Neuronal stem cell (in vitro differentiated cells): ENCODE results near the gene GAS7.

Source experiments
- DNase-seq: peaks from one replicate; pipeline ENCODE4 v3.0.0-alpha.2; 2013; ENCODE audit warnings: low spot score
- H2AFZ ChIP-seq: one replicate; pipeline ENCODE4 v1.6.1; 2013; ENCODE audit warnings: mild to moderate bottlenecking, low read length, inconsistent platforms
- H2AK5ac ChIP-seq: 2 replicates; pipeline ENCODE4 v1.6.1; 2013; ENCODE audit warnings: low read depth, mild to moderate bottlenecking, inconsistent platforms, low read length, moderate library complexity, mixed read lengths
- H2BK120ac ChIP-seq: 2 replicates; pipeline ENCODE4 v1.6.1; 2013; ENCODE audit warnings: low read depth, mild to moderate bottlenecking, inconsistent platforms, low read length, moderate library complexity, mixed read lengths
- H2BK12ac ChIP-seq: one replicate; pipeline ENCODE4 v1.6.1; 2013; ENCODE audit warnings: low read length, inconsistent platforms
- H2BK15ac ChIP-seq: 2 replicates; pipeline ENCODE4 v1.6.1; 2013; ENCODE audit warnings: mild to moderate bottlenecking, low read length, inconsistent platforms, mixed read lengths
- H2BK5ac ChIP-seq: one replicate; pipeline ENCODE4 v1.6.1; 2013; ENCODE audit warnings: inconsistent platforms, mild to moderate bottlenecking, low read length, moderate library complexity
- H3K14ac ChIP-seq: one replicate; pipeline ENCODE4 v1.6.1; 2013; ENCODE audit warnings: low read length, inconsistent platforms
- H3K18ac ChIP-seq: 2 replicates; pipeline ENCODE4 v1.6.1; 2013; ENCODE audit warnings: low read length, inconsistent platforms
- H3K23ac ChIP-seq: 2 replicates; pipeline ENCODE4 v1.6.1; 2013; ENCODE audit warnings: low read depth, mild to moderate bottlenecking, mixed read lengths, low read length, inconsistent platforms; ENCODE audit not compliant: poor library complexity
- H3K27ac ChIP-seq: replicated peaks from 3 replicates; pipeline ENCODE4 v1.5.1; 2013; ENCODE audit warnings: low read length, inconsistent platforms
- H3K27me3 ChIP-seq, 3 experiments: 2 replicates each; pipeline ENCODE4 v1.6.1; 2013; ENCODE audit warnings: low read length in 3 of 3, mild to moderate bottlenecking in 2 of 3, inconsistent platforms in 1 of 3, low read depth in 1 of 3, mixed read lengths in 1 of 3, moderate library complexity in 1 of 3; ENCODE audit not compliant: control insufficient read depth in 3 of 3, insufficient read depth in 3 of 3
- H3K36me3 ChIP-seq, 2 donors: replicated peaks in 1 of 2; 2 replicates each; pipeline ENCODE4 v1.6.1; 2013; ENCODE audit warnings: low read length in 2 of 2; ENCODE audit not compliant: control insufficient read depth in 2 of 2, insufficient read depth in 2 of 2
- H3K4ac ChIP-seq: 2 replicates; pipeline ENCODE4 v1.6.1; 2013; ENCODE audit warnings: inconsistent platforms, mild to moderate bottlenecking, low read length, moderate library complexity
- H3K4me1 ChIP-seq, 2 donors: 1 replicate in 1 of 2; 2 replicates in 1 of 2; pipeline ENCODE4 v1.6.1; 2013; ENCODE audit warnings: low read length in 2 of 2, low read depth in 1 of 2; ENCODE audit not compliant: control insufficient read depth in 2 of 2, insufficient read depth in 1 of 2
- H3K4me2 ChIP-seq: one replicate; pipeline ENCODE4 v1.6.1; 2013; ENCODE audit warnings: mild to moderate bottlenecking, low read length, inconsistent platforms; ENCODE audit not compliant: insufficient read depth, poor library complexity, severe bottlenecking
- H3K4me3 ChIP-seq, 2 donors: 2 replicates each; pipeline ENCODE4 v1.5.1; 2013; ENCODE audit warnings: low read length in 2 of 2, mild to moderate bottlenecking in 2 of 2, inconsistent platforms in 1 of 2, moderate library complexity in 1 of 2
- H3K79me1 ChIP-seq: one replicate; pipeline ENCODE4 v1.6.1; 2013; ENCODE audit warnings: low read depth, mild to moderate bottlenecking, inconsistent platforms, low read length, moderate library complexity
- H3K9ac ChIP-seq: one replicate; pipeline ENCODE4 v1.6.1; 2013; ENCODE audit warnings: mild to moderate bottlenecking, low read depth, low read length, inconsistent platforms; ENCODE audit not compliant: poor library complexity
- H3K9me3 ChIP-seq, 2 donors: replicated peaks in 1 of 2; 2 replicates each; pipeline versions ENCODE3 to v1.6.1; 2013; ENCODE audit warnings: low read length in 2 of 2, mild to moderate bottlenecking in 2 of 2, inconsistent platforms in 1 of 2, low read depth in 1 of 2, mixed read lengths in 1 of 2, moderate library complexity in 1 of 2; ENCODE audit not compliant: control insufficient read depth in 2 of 2, insufficient read depth in 1 of 2
- H4K8ac ChIP-seq: one replicate; pipeline ENCODE4 v1.6.1; 2013; ENCODE audit warnings: low read depth, mild to moderate bottlenecking, inconsistent platforms, low read length, moderate library complexity
- H4K91ac ChIP-seq: one replicate; pipeline ENCODE4 v1.6.1; 2013; ENCODE audit warnings: low read length, low read depth, mild to moderate bottlenecking, inconsistent platforms; ENCODE audit not compliant: poor library complexity
- WGBS, 2 donors: extraction: QIAGEN DNeasy Blood & Tissue Kit; methylation state at CpG; one replicate each; pipeline ENCODE4 v1.1.7; 2013; ENCODE audit warnings: missing lambda C conversion rate in 2 of 2, mixed read lengths in 1 of 2; ENCODE audit not compliant: insufficient read length in 2 of 2, insufficient replicate concordance in 1 of 2; ENCODE audit errors: extremely low coverage in 2 of 2; 5-methylcytosine and 5-hydroxymethylcytosine counted together

GAS7 gene

DNA sequence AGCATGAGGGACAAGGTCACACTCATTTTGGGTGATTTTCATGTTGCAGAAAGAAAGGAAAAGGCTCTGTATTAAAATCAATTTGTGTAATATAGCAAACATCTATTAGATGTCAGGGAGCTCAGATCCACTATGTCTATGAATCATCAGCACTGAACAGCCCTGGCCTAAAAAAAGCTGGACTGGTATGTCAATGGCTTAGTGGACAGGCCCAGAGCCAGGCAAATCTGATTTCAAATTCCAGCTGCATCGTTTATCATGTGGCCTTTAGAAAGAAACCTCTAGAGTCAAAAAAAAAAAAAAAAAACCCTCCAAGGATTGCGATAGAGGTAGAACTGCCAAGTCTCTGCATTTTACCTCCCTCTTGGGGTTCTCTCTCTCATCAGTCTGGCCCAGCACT is 5.4 kb downstream of the GAS7 start:
- no peak overlapping the region for H2BK15ac ChIP-seq
- peaks cover 1 to 31% (median 9%) of the 10 kb centered on the region in 3 experiments for H3K27me3 ChIP-seq
- WGBS, 2 donors = no CpG with 5 or more reads among the region's 2 CpGs
- H3K9ac ChIP-seq = no peak overlapping the region
- no peak overlapping the region for H3K4me2 ChIP-seq
- no peaks in the 10 kb centered on the region for H3K79me1 ChIP-seq
- no peak overlapping the region for H3K18ac ChIP-seq
- H3K14ac ChIP-seq = no peak overlapping the region
- H2AK5ac ChIP-seq = no peak overlapping the region
- H3K36me3 ChIP-seq = peaks cover 0 to 1% of the 10 kb centered on the region in 2 donors
- H4K91ac ChIP-seq = no peak overlapping the region
- H3K4ac ChIP-seq = no peak overlapping the region
- H2BK12ac ChIP-seq = no peak overlapping the region
- no peak overlapping the region for H4K8ac ChIP-seq
- H3K9me3 ChIP-seq = peaks cover 0 to 14% of the 10 kb centered on the region in 2 donors
- no peak overlapping the region for H2BK120ac ChIP-seq
- no peak for DNase-seq
- peaks cover 0 to 8% of the 10 kb centered on the region in 2 donors for H3K4me1 ChIP-seq
- no peak overlapping the region for H3K23ac ChIP-seq
- peak overlapping the region; percentile 39 for H3K27ac ChIP-seq
- H2BK5ac ChIP-seq = no peak overlapping the region
- no peak overlapping the region for H3K4me3 ChIP-seq
- H2AFZ ChIP-seq = no peak overlapping the region

DNA sequence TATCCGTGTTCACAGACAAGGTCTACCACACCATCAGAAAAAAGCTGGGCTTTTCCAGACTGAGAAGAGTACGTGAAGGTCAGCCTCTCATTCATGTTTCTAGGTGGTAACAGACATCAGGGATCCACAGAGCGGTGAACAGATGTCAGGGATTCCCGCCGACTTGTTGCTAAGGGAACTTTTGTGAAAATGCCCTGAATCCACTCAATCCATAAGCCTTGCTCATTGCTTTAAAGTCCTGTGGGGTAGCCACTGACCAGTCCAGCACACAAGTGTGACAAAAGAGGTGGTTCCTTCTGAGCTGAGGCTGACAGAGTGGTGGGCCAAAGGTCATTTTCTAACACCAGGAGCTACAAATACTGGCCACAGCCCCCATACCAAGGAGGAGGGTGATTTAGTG is 5.9 kb downstream of the GAS7 start:
- Histone ChIP-seq H3K27ac (peak overlapping the region; percentile 39), H3K4ac (no peak overlapping the region), H4K8ac (no peak overlapping the region), H2BK12ac (no peak overlapping the region), H3K27me3 (peaks cover 0 to 26% (median 4%) of the 10 kb centered on the region in 3 experiments), H3K9me3 (peaks cover 0 to 14% of the 10 kb centered on the region in 2 donors), H2BK15ac (no peak overlapping the region), H3K4me3 (no peak overlapping the region), H3K23ac (no peak overlapping the region), H2AK5ac (no peak overlapping the region), H3K36me3 (peaks cover 0 to 1% of the 10 kb centered on the region in 2 donors), H2BK5ac (no peak overlapping the region), H3K14ac (no peak overlapping the region), H3K79me1 (no peaks in the 10 kb centered on the region), H4K91ac (no peak overlapping the region), H3K4me2 (no peak overlapping the region), H3K9ac (no peak overlapping the region), H2BK120ac (no peak overlapping the region), H3K18ac (no peak overlapping the region), H2AFZ (no peak overlapping the region), H3K4me1 (peaks cover 0 to 8% of the 10 kb centered on the region in 2 donors)
- no peak for DNase-seq
- no CpG with 5 or more reads among the region's 5 CpGs for WGBS, 2 donors

GRCh38 chr17:10187456-10187855 is 10.9 kb downstream of the GAS7 start:
- no CpG with 5 or more reads among the region's 5 CpGs for WGBS, 2 donors

GRCh38 chr17:10186771-10187410 is 11.5 kb downstream of the GAS7 start:
- no peak for DNase-seq
- Histone ChIP-seq H3K18ac (no peak overlapping the region), H2BK12ac (peak overlapping the region; percentile 4), H4K8ac (no peak overlapping the region), H3K4me3 (no peak overlapping the region), H2BK5ac (no peak overlapping the region), H3K27me3 (no peaks in the 10 kb centered on the region), H3K14ac (no peak overlapping the region), H3K36me3 (no peaks in the 10 kb centered on the region), H3K4me2 (no peak overlapping the region), H3K79me1 (no peaks in the 10 kb centered on the region), H4K91ac (no peak overlapping the region), H3K27ac (no peak overlapping the region), H3K4me1 (peaks cover 0 to 24% of the 10 kb centered on the region in 2 donors), H3K4ac (no peak overlapping the region), H2AK5ac (no peak overlapping the region), H2BK15ac (no peak overlapping the region), H3K23ac (no peak overlapping the region), H2AFZ (no peak overlapping the region), H3K9me3 (no peaks in the 10 kb centered on the region), H3K9ac (no peak overlapping the region), H2BK120ac (no peak overlapping the region)
- WGBS, 2 donors = no CpG with 5 or more reads among the region's 7 CpGs

More at GRCh38 chr17:10187456-10187855, 10.9 kb downstream of the GAS7 start:
- Histone ChIP-seq H4K91ac (no peak overlapping the region), H3K18ac (no peak overlapping the region), H3K27ac (no peak overlapping the region), H3K36me3 (no peaks in the 10 kb centered on the region), H2BK15ac (no peak overlapping the region), H3K4ac (no peak overlapping the region), H2BK12ac (no peak overlapping the region), H3K4me1 (peaks cover 0 to 28% of the 10 kb centered on the region in 2 donors), H2BK120ac (no peak overlapping the region), H3K23ac (no peak overlapping the region), H2AK5ac (no peak overlapping the region), H3K9me3 (no peaks in the 10 kb centered on the region), H4K8ac (no peak overlapping the region), H3K4me2 (no peak overlapping the region), H3K27me3 (no peaks in the 10 kb centered on the region), H2BK5ac (no peak overlapping the region), H2AFZ (no peak overlapping the region), H3K4me3 (no peak overlapping the region), H3K9ac (no peak overlapping the region), H3K14ac (no peak overlapping the region), H3K79me1 (no peaks in the 10 kb centered on the region)
- no peak for DNase-seq
